Coronary artery (tissue), 2 donors: ENCODE measurements around the gene ZC3HAV1.

Experiments used
- DNase-seq: peaks from one replicate; pipeline ENCODE4 v3.0.0-alpha.2; 2017; ENCODE audit warnings: low spot score
- H3K27ac ChIP-seq, 2 donors: fragments of 200-600 bp; sonication (generic); one replicate each; pipeline ENCODE4 v1.5.1; 2016 to 2019
- H3K4me3 ChIP-seq: fragments of 200-600 bp; sonication (generic); 2 replicates; pipeline ENCODE4 v1.5.1; 2016; ENCODE audit warnings: mild to moderate bottlenecking, moderate library complexity
- TF ChIP-seq, protein P1 (sequence below): fragments of 200-600 bp; sonication (generic); IDR thresholded peaks from one replicate; pipeline ENCODE4 v1.5.1; 2019; ENCODE audit warnings: antibody characterized with exemption

The ZC3HAV1 gene

DNA sequence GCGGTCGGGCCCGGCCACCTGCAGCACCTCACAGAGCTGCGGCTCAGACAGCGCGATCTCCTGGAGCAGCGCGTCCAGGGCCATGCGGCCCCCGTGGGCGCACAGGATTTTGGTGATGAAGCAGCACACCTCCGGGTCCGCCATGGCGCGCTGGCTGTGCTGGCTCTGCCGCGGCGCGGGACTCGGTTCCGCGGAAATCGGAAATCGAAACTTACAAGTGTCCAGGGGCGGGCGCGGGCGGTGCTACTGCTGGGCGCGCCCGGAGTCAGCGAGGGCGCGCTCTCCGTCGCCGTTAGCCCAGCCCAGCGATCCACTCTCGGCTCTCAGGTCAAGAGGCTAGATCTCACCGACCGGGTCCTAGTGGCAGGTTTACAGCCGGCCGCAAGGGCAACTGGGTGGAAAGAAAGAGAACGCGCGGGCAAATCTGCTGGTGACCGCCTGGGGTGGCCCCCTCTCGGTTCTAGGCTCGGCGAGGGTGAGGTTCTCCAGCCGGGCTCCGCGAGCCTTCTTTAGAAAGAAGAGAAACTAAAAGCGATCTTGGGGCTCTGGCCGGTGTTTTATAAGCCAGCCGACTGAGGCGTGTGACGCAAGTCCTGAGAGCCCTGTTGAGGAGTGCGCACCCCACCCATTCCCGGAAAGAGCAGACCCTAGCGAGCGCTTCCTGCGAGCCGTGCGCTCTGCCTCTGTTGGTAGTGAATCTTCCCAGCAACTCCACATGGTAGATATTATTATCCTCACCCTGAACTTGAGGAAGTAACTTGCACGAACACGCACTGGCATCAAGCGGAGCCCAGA, at the start of gene ZC3HAV1:
ZC3HAV1 (minus strand) TSS at position 533 of the 795 bp plus-strand sequence; CDS start at position 144, 389 bp downstream.
- TF ChIP-seq, protein P1, sequence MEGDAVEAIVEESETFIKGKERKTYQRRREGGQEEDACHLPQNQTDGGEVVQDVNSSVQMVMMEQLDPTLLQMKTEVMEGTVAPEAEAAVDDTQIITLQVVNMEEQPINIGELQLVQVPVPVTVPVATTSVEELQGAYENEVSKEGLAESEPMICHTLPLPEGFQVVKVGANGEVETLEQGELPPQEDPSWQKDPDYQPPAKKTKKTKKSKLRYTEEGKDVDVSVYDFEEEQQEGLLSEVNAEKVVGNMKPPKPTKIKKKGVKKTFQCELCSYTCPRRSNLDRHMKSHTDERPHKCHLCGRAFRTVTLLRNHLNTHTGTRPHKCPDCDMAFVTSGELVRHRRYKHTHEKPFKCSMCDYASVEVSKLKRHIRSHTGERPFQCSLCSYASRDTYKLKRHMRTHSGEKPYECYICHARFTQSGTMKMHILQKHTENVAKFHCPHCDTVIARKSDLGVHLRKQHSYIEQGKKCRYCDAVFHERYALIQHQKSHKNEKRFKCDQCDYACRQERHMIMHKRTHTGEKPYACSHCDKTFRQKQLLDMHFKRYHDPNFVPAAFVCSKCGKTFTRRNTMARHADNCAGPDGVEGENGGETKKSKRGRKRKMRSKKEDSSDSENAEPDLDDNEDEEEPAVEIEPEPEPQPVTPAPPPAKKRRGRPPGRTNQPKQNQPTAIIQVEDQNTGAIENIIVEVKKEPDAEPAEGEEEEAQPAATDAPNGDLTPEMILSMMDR = no peak
- DNase-seq = peak; percentile 87
- Histone ChIP-seq H3K4me3 (peak within 1 kb of the TSS; percentile 84), H3K27ac (peak within 1 kb of the TSS; percentile 84 to 97)

DNA sequence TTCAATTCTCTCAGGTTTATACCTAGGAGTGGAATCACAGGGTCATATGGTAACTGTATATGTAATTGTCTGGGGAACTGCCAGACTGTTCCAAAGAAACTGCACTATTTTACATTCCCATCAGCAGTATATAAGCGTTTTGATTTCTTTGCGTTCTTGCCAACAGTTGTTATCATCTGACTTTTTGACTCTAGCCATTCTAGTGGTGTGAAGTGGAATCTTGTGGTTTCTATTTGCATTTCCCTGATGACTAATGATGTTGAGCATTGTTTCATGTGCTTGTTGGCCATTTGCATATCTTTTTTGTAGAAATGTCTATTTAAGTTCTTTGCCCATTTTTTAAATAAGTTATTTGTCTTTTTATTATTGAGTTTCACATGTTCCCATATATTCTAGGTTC, 44.3 kb upstream of the ZC3HAV1 start:
- Histone ChIP-seq H3K27ac (no peak overlapping the region), H3K4me3 (no peak overlapping the region)
- TF ChIP-seq, protein P1 = no peak
- DNase-seq = no peak

DNA sequence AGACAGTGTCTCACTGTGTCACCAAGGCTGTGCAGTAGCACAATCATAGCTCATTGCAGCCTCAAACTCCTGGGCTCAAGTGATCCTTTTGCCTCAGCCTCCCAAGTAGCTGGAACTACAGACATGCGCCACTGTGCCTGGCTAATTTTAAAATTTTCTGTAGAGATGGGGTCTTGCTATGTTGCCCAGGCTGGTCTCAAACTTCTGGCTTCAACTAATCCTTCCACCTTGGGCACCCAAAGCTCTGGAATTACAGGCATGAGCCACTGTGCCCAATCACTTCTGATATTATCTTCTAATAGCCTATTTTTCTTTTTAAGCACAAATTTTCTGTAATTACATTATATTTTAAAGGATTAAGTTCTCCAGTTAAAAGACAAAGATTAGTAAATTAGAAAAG, 42.6 kb upstream of the ZC3HAV1 start:
- no peak for DNase-seq
- no peak overlapping the region for H3K27ac ChIP-seq
- no peak overlapping the region for H3K4me3 ChIP-seq
- TF ChIP-seq, protein P1 = no peak

DNA sequence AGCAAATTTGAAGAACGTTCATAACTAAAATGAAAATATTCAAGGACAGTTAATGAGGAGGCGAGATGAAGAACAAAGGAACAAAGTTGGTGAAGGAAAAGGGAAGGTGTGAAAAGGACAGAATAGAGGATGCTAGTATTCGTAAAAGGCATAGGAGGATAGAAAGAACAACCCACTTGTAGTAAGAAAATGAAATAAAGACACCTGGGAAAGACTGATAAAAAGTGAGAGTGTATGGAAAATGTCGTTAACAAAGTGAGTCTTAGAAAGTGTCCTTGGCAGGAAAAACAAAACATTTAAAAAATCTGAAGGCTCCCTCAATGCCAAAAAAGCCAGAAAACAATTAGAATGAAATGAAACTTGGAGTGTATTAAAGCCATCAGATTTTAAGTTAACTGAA, 29.6 kb upstream of the ZC3HAV1 start:
- Histone ChIP-seq H3K4me3 (no peak overlapping the region), H3K27ac (no peak overlapping the region)
- TF ChIP-seq, protein P1 = no peak
- DNase-seq = no peak

DNA sequence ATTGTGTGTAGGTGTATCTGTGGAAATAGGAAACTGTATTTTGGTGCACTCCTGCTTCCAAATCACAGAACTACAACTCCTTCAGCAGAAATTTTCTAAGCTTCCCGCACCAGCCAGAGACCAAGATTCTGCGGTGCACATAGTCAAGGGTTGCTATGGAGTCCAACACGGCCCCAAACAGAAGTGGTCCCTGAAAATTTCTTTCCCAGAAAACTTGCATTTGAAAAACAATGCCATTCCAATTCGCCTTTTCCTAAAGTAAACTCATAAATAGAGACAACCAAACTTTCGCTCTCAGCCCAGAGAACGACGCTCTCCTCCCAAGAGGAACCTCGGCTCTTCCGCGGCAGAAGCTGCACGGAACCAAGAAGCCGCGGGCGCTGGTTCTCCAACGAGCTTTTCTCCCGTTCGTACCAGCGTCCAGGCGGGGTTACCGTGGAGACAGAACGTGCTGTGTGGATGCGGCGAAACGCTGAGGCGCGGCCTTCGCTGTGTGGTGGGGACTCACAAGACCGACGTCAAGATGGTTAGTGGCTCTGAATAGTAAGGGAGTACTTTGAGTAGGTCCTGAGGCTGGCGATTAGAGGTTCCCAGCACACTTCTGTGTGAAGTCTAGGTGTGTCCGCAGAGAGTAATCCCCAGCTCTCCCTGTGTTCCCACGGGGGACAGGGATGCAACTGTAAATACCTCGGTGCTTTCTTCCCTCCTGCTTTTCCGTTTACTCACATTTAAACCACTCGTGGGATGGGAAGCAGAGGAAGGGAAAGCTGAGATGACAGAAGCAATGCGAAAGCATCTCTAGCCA, 24.0 kb upstream of the ZC3HAV1 start:
- Histone ChIP-seq H3K27ac (peak overlapping the region; percentile 16 to 56), H3K4me3 (peak overlapping the region; percentile 72)
- peak; percentile 91 for DNase-seq
- TF ChIP-seq, protein P1 = no peak

DNA sequence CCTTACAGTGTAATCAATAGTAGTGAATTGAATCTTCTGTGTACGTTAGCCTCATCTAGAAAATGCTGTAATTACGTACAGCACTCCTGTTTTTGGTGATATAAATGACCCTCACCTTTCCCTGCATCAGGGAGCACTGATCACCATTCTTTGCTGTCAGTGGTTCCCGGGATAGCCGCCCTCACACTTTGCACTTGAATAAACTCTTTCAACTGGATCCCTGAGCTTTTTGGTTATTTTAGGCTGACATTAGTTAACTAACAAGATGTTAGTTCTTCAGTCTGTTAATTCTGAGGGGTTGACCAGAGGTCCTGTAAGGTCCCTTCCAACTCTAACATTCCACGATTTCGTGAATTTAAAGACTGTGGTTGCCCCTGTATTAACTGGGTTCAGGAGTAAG, 23.4 kb upstream of the ZC3HAV1 start:
- DNase-seq = no peak
- H3K4me3 ChIP-seq = peak overlapping the region; percentile 72
- TF ChIP-seq, protein P1 = no peak
- H3K27ac ChIP-seq = peak overlapping the region in 1 of 2 donors; percentile 16
